B cell (primary cell): ENCODE results near the gene DOC2B.

ENCODE experiments used
- EZH2 ChIP-seq: IDR thresholded peaks from 2 replicates; pipeline ENCODE4 v1.6.1; 2012; ENCODE audit warnings: borderline replicate concordance, low read depth, mild to moderate bottlenecking, moderate library complexity, low read length; ENCODE audit not compliant: insufficient read depth, poor library complexity, severe bottlenecking
- TF ChIP-seq, protein P1 (sequence below): fragments of 200-600 bp; IDR thresholded peaks from one replicate; pipeline ENCODE4 v1.8.0; 2022; ENCODE audit warnings: antibody characterized with exemption, mild to moderate bottlenecking

DNA sequence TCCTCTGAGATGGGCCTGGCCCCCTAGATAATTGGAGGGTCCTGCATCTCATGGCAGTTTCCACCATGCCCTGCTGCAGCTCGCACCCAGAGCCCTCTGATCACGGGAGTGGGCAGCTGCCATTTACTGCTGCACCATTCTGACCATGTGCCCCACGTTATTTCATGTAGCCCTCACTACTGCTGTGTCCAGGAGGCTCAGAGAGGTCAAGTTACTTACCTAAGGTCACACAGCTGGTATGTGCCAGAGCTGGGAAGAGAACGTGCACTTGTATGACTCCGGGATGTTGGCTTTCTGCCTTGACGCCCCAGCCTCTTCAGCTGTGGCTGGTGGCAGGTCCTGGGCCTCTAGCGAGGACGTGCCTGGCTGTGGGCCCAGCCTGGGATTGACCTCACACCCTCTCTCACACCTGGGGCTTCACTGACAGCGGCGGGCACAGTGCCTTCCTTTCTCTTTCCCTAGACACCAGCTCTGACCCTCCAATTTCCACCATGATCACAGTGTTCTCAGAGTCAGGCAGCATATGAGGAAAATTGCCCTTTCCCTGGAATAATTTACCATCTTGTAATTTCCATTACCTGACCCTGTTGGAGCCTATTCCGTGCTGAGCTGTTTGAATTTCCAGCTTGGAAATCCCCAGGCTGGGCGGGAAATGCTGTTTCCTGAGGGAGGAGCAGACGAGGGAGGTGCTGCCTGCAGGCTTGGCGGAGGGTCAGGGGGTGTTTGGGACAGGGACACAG lies 18.5 kb upstream of the DOC2B start:
- TF ChIP-seq, protein P1, sequence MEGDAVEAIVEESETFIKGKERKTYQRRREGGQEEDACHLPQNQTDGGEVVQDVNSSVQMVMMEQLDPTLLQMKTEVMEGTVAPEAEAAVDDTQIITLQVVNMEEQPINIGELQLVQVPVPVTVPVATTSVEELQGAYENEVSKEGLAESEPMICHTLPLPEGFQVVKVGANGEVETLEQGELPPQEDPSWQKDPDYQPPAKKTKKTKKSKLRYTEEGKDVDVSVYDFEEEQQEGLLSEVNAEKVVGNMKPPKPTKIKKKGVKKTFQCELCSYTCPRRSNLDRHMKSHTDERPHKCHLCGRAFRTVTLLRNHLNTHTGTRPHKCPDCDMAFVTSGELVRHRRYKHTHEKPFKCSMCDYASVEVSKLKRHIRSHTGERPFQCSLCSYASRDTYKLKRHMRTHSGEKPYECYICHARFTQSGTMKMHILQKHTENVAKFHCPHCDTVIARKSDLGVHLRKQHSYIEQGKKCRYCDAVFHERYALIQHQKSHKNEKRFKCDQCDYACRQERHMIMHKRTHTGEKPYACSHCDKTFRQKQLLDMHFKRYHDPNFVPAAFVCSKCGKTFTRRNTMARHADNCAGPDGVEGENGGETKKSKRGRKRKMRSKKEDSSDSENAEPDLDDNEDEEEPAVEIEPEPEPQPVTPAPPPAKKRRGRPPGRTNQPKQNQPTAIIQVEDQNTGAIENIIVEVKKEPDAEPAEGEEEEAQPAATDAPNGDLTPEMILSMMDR, result no peak
- TF ChIP-seq EZH2, result no peak
